CD4-positive, alpha-beta T cell treated with Interleukin-15 for 4 hours (primary cell): ENCODE results near the gene UTP4.
A peak's percentile ranks its signal among the peaks of the same experiment; 100 is the strongest.

ENCODE experiments used
- DNase-seq: peaks from one replicate; pipeline ENCODE4 v3.0.0-alpha.2; 2020; ENCODE audit warnings: low spot score

UTP4 gene

GRCh38 chr16:69176033-69176800 is 43.8 kb downstream of the UTP4 start:
- no peak for DNase-seq

GRCh38 chr16:69179328-69180010 is 47.0 kb downstream of the UTP4 start:
- no peak for DNase-seq

DNA sequence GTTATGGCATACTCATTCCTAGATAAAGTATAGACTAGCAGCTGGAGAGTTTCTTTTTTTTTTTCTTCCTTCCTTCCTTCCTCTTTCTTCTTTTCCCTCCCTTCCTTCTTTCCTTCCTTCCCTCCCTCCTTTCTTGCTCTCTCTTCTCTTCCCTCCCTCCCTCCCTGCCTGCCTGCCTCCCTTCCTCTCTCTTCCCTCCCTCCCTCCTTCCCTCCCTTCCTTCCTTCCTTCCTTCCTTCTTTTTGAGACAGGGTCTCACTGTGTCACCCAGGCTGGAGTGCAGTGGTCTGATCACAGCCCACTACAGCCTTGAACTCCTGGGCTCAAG is 47.5 kb downstream of the UTP4 start:
- no peak for DNase-seq

- DNase-seq = no peak
These were observed 50.4 kb downstream of the UTP4 start for GRCh38 chr16:69182730-69183416.

DNA sequence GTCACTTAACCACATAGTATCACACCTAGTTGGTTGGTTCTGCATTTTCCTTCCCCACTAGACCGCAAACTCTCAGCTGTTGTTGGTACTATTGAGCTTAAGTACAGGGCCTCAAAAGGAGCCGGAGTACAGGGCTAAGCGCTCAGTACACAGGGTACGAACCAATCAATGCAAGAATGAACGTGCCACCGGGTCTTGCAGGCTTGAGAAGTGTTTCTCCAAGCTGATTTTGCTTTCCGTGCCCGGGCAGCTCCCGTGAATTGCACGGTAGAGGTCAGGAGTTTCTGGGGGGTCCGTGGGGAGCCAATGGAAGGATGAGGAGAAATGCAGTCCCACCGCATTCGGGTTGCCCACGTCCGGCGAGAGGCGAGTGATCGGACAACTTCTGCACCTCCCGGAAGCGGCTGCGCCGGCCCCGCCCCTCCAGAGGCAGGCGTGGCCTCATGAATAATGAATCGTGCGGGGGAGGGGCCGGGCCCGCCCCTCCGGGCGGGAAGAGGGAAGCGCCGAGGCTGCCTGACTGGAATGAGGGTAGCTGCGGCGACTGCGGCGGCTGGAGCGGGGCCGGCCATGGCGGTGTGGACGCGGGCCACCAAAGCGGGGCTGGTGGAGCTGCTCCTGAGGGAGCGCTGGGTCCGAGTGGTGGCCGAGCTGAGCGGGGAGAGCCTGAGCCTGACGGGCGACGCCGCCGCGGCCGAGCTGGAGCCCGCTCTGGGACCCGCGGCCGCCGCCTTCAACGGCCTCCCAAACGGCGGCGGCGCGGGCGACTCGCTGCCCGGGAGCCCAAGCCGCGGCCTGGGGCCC is 54.4 kb downstream of the UTP4 start, which contains the start of gene SNTB2:
SNTB2 (plus strand) TSS at position 523 of the 804 bp plus-strand sequence; CDS start at position 526, 3 bp downstream.
- DNase-seq = peak; percentile 74

- DNase-seq = peak; percentile 16
These were observed 55.2 kb downstream of the UTP4 start for GRCh38 chr16:69187446-69188235.

GRCh38 chr16:69188236-69188549 is 55.7 kb downstream of the UTP4 start:
- peak; percentile 22 for DNase-seq

DNA sequence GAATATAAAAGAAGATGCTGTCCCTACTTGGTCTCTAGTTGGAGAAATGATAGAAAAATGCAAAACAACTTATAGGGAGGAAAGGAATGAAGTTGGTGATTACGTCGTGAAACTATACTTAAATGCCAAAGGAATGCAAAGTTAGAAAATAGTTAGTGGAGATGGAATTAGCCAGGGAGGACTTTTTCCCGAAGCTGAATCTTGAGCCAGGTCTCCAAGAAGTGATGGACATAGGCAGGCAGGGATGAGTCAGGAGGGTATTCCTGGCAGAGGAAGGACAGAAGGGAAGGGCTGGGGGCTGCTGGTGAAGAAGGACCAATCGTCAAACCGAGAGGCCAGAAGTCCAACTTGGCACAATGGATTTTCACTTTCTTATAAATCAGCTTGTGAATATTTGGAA is 56.3 kb downstream of the UTP4 start:
- DNase-seq = no peak

- DNase-seq = no peak
These were observed 57.7 kb downstream of the UTP4 start for GRCh38 chr16:69190046-69190588.

DNA sequence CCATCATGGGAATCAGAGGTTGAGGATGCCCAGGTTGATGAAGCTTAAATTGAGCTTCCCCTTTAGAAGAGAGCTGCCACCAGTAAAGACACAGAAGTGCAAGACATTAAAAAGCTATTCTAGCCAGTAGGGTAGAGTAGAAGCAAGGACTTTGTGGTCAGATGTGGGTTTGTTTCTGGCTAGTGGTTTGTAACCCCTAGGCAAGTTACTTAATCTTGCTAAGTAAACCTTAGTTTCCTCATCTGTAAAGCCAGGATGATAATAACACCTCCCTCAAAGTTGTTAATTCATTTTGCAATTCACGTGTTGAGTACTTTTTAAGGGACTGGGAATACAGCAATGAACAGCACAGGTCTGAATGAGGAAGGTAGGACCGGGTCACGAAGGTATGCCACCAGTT is 58.1 kb downstream of the UTP4 start:
- DNase-seq = no peak

GRCh38 chr16:69191136-69191535 is 58.7 kb downstream of the UTP4 start:
- no peak for DNase-seq

DNA sequence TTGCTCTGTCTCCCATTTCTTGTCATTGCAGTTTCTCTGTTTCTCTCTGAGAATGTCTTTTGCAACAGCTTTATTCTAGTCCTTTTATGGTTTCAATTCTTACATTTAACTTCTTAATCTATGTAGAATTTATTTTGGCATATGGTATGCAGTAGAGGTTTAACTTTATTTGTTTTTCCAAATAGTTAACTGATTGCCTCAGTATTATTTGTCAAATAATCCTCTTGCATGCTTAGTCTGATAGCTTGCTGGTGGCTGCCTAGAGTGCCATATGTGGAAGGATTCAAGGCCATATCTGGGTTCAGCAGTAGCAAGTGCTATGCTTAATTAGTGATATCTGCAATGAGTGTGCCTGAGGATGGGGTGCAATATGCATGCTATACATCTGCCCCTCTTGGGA is 61.4 kb downstream of the UTP4 start:
- no peak for DNase-seq

DNA sequence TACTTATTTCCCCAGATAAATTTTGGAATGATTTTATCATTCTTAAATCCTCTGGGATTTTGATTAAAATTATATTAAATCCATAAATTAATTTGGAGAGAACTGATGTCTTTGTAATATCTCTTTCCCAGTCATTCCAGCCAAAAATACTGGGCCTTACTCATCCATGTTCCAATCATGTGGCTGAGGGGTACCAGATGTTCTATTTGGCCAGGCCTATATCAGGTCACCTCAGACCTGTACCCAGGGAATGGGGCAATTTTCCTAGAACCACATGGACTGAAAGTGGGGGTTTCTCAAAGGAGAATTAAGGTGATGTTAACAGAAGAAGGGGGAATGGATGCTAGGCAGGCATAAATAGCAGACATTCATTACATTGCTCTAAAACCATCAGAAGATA is 62.0 kb downstream of the UTP4 start:
- DNase-seq = no peak

DNA sequence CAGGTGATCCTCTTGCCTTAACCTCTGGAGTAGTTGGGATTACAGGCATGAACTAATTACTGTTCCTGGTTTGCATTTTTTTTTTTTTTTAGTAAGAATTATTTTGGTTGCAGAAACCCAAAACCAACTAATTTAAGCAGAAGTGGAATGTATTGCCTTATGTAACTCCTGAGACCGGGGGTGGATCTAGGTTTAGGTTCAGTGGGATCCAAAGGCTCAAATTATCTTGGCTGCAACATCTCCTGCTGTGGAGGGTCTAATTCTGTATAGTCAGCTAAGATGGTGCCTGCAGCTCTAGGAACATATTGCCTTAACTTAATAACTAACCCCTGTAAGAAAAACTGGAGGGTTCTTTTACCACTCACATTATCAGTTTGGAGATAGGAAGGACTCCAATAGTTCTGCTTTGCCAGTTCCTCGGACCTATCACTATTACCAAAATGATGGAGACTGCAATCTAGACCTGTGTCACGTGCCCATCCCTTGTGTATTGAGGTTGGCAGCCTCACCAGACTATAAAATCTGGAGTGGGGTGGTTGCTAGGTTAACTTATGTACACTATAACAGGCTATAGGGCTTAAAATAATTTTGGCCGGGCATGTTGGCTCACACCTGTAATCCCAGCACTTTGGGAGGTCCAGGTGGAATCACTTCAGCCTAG is 63.0 kb downstream of the UTP4 start:
- DNase-seq = no peak

GRCh38 chr16:69197573-69197972 is 65.1 kb downstream of the UTP4 start:
- DNase-seq = no peak

DNA sequence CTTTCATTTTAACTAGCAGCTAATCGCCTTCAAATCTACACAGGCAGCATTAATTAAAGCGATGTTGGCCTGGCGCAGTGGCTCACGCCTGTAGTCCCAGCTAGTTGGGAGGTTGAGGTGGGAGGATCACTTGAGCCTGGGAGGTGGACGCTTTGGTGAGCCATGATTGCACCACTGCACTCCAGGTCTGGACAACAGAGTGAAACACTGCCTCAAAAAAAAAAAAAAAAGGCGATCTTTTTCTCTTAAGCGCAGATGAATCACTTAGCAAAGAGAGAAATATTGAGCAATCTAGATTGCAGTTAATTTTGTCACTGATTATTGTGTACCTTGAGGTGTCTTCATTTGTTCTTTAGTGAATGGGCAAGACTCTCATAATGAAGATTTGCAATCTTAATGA is 66.9 kb downstream of the UTP4 start:
- no peak for DNase-seq

DNA sequence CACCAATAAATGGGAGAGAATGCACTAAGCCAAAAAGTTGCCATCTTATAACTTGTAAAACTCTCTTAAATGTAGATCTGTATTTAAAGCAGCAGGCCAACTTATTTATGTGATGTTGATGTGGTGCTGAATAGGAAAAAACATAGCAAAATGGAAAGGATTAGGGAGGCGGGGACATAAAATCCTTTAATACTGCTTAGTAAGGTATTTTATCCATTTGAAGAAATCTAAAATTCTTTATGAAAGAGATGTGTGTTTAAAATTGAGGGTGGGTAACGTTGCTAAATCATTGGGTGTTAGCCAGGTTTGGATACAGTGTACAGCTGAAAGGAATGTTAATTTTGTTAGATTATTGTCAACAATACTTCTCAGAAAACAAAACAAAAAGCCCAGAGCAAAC is 68.8 kb downstream of the UTP4 start:
- no peak for DNase-seq

DNA sequence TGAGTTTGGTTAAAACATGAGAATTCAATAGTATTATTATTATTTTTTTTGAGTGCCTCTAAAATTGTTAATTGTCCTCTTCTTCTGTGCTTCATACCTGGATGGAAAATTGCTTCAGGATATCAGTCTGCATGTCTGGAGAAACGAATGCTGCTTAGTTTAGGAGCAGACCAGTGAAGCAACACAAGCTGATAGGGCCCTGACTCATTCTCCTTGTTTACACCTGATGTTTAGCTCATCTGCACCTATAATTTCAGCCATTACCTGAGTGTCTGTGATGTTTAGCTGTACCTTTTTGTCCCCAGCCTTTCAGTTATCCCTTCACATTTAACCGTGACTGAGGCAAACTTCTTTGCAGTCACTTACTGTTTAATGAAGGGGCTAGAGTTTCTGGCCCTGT is 69.3 kb downstream of the UTP4 start:
- no peak for DNase-seq

- no peak for DNase-seq
These were observed 71.7 kb downstream of the UTP4 start for GRCh38 chr16:69204172-69204571.

DNA sequence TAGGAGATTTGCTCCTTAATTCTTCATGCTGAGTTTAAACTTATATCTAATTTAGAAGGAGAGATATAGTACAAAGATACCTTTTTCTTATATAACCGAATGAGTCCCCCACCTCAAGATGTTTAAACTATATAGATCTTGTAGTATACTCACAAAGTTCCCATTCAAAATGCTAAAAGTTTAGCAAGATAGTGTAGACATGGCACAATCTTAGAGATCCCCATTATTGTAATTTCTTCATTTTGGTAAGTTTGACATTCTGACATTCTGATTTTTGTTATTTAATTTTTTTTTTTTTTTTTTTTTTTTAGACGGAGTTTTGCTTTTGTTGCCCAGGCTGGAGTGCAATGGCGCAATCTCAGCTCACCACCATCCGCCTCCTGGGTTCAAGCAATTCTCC is 77.3 kb downstream of the UTP4 start:
- no peak for DNase-seq

DNA sequence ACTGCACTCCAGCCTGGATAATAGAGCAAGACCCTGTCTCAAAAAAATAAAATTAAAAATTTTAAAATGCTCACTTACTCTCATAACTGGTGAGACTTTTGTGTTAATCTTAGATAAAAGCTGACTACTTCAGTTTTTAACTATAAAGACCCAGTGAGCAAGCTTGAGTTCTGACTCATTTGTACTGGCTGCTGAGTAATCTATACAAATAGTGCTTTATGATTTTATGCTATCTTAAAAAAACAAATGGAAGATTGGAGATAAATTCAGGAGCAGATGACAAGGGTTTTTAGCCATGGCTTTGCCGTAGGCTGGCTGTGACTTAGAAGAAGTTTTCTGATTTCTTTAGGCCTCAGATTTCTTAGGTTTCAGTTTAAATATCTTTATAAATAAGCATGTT is 85.0 kb downstream of the UTP4 start:
- no peak for DNase-seq
